ENCODE data around the gene C10orf67.
"Not testable (repeated sequence)": the region's sequence is repeated elsewhere in the genome, so short reads cannot be mapped to it uniquely, and the experiment has no call there.

C10orf67 gene

DNA sequence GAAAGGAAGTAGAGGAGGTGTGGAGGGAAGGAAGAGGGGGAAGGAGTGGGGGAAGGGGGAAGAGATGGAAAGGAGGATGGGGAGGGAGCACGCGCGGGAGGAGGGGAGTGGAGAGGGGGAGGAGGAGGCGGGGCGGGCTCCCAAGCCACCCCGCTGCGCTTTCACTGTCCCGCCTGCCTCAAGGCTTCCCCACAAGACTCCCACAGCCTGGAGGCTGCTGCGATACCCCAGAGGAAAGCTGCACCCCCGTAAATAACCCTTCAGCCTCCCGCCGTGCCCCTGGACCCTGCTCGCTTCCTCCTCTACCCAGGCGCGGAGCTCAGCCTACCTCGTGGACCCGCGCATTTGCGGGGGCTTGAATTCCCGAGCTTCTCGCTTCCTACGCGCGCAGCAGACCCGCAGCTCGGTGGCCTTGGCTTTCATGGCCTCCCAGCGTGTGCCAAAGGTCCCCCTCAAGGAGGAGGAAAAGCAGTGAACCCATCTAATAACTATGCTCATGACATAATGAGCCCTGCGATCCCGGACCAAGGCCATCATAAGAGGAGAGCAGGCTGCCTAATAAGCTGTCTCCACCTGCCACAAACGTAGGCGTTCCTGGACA is at the start of gene C10orf67:
C10orf67 (minus strand) TSS at position 557 of the 601 bp plus-strand sequence; CDS start at position 534, 23 bp downstream.
- DNase-seq = no peak

DNA sequence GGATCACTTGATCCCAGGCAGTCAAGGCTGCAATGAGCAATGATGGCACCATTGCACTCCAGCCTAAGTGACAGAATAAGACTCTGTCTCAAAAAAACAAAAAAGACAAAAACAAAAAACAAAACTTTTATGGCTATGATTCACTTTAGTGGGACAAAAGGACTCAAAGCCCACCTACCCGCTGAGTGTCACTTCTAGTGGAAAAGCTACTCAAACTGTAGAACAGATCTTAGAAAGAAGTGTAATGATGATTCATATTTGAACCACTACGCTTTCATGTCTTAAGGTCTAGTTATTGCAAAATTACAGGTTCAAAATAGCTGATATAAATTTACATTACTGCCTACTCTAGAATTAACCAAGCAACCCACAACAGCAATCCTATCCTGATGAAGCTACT is 47.2 kb upstream of the C10orf67 start:
- no peak for DNase-seq

DNA sequence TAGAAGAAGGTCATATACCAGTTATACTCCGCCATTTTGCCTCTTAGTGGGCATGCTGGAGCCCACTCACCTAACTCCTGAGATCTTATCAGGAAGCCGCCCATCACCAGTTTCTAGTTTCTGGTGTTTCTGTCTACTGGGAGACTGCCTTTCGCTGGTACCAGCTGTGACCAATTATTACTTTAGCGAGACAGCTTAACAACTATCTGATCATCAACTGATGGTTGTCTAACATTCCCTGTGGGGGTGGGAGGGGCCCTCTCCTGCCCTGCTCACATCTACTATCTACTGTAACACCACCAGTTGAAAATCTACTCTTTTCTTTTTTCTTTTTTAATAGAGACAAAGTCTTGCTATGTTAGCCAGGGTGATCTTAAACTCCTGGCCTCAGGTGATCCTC is 46.2 kb upstream of the C10orf67 start:
- DNase-seq = no peak

GRCh38 chr10:23390408-23390807 is 45.8 kb upstream of the C10orf67 start:
- DNase-seq = not testable (repeated sequence)

DNA sequence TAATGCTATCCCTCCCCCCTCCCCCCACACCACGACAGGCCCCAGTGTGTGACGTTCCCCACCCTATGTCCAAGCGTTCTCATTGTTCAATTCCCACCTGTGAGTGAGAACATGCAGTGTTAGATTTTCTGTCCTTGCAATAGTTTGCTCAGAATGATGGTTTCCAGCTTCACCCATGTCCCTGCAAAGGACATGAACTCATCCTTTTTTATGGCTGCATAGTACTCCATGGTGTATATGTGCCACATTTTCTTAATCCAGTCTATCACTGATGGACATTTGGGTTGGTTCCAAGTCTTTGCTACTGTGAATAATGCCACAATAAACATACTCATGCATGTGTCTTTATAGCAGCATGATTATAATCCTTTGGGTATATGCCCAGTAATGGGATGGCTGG is 42.9 kb upstream of the C10orf67 start:
- not testable (repeated sequence) for DNase-seq

- no peak for DNase-seq
Observed at GRCh38 chr10:23386052-23386451, 41.5 kb upstream of the C10orf67 start.

DNA sequence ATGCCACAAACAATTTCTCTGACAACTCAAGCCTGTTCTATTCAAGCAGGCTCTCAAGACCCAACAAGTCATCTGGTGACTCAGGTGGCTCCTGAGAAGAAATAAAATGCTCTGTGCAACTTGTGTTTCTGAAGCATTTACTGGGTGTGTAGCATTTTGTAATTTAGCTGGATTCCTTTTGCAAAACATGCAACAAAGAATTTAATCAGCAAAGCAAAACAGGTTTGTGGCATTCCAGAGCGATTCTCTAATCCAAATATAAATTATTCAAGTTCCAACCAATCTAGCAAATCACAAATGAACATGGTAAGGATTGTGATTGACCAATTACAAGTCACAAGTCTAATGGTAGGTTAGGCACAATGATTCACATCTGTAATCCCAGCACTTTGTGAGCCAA is 39.8 kb upstream of the C10orf67 start:
- DNase-seq = no peak

- no peak for DNase-seq
Observed at GRCh38 chr10:23383637-23384036, 39.0 kb upstream of the C10orf67 start.

DNA sequence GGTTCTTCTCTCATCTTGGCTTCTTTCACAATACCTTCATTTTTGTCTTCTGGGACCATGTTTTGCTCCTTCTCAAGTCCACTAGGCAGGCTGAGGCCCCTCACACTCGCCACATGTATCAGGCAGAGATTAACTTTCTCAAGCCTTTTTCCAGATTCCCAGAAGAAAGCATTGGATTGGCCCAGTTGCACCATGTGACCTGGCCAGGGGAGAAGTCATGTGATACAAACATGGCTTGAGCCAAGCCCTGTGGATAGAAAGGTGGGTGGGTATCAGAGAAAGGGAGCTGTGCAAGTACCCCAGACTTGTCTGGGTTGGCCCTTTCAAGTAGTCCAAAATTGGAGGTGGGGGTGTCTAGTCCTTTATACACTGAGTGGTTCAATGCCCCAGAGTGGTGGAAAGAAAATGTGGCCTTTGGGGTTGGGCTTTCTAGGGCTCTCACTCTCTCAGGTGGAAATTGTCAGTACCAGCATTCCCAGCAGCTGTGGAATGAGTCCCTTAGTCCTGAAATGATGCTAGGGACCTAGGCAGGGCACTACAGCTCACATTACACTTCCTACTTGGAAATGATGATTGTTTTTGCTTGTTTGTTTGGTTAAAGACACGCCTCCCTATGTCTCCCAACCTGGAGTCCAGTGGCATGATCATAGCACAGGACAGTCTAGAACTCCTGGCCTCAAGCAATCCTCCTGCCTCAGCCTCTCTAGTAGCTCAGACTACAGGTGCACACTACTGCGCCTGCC is 36.9 kb upstream of the C10orf67 start:
- no peak for DNase-seq

DNA sequence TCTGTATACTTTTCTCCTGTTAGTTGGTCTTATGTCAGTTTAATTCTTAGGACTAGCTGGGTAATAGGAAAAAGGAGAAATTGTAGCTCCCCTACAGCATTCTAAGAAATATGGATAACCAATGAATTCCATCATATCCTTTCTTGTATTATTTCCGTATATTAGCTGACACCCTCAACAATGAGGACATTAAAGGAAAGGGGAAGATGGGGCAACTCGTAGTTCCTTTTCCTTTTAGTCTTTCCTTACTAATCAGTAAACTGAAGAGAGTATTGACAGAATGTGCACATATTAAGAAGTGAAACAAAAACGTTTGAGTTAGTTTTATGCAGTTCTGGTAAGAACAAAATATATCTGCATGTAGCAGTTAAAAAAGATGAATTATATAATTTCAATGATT is 35.1 kb upstream of the C10orf67 start:
- no peak for DNase-seq

GRCh38 chr10:23376229-23376655 is 31.6 kb upstream of the C10orf67 start:
- DNase-seq = no peak

- DNase-seq = no peak
Observed at GRCh38 chr10:23375366-23375765, 30.8 kb upstream of the C10orf67 start.

DNA sequence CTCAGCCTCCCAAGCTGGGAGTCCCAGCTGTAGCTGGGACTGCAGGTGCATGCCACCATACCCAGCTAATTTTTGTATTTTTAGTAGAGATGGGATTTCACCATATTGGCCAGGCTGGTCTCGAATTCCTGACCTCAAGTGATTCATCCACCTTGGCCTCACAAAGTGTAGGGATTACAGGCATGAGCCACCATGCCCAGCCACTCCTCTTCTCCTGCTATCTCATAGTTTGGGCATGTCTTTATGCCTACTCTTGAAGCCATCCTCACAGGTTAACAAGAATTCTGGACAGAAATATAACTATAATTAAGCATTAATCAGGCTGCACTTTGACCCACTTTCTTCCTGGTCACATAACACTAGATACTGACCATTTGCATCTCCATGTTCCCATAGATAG is 28.6 kb upstream of the C10orf67 start:
- DNase-seq = no peak

- no peak for DNase-seq
Observed at GRCh38 chr10:23371073-23371472, 26.5 kb upstream of the C10orf67 start.

- no peak for DNase-seq
Observed at GRCh38 chr10:23370106-23370505, 25.5 kb upstream of the C10orf67 start.

DNA sequence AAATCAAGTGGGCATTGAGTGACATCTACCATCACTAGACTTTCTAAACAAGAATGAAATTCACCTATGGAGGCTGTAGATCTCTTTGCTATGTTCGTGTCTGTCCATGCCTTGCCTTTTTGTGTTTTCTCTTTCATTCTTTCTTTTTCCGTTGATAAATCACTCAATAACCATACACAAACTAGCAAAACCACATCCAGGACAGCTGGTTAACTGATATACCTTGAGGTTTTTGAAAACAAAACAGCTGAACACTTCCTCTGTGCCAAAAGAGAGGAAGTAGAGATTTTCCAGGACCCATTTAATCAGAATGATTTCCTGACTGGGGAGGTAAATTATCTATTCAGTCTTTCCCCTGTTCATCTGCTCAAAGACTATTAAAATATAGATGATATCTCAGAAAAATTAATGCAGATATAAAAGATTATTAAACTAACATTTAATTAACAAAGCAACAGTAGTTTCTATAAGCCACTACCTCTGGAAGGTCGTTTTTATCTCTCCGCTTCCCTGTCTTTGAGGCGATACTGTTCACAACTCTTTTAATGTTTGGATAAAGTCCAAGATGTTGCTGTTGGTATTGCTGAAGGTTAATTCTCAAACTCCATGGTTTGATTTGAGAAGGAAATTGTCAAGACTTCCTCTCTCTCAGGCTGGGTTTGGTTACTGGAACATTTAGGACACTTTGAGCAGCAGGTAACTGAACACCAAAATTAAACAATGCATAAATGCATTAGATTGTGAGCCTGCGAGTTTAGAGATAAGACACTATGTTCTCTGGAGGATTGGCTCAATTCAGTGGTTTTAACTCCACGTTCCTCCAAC is 24.4 kb upstream of the C10orf67 start:
- no peak for DNase-seq

DNA sequence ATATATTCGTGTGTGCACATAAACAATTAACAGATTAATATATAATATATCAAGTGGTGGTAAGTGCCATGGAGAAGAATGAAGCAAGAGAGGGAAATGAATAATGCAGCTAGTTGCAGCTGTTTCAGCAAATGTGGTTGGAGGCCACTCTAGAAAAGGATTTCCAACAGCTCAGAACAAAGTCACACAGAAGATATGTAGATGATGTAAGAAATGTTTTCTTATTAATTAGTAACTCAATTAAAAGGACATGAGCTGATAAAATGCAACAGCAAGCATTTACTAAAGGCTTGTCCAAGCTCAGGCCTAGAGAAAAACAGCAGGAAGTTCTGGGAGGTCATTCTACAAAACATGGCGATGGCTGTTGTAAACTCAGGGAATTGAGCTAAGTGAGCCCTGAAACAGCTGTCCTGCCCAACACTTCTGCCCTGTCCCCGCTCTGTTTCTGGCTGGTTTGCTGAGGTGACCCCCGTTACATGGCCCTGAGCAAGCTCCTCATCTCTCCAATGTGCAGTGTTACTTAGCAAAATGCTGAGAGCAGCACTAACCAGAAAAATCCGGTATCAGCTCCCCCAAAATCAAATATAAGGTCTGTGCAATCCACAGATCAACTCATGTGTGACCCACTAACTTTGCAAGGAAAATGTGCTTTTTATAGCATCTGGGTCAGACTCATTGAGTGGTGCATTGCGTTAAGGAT is 23.4 kb upstream of the C10orf67 start:
- no peak for DNase-seq

DNA sequence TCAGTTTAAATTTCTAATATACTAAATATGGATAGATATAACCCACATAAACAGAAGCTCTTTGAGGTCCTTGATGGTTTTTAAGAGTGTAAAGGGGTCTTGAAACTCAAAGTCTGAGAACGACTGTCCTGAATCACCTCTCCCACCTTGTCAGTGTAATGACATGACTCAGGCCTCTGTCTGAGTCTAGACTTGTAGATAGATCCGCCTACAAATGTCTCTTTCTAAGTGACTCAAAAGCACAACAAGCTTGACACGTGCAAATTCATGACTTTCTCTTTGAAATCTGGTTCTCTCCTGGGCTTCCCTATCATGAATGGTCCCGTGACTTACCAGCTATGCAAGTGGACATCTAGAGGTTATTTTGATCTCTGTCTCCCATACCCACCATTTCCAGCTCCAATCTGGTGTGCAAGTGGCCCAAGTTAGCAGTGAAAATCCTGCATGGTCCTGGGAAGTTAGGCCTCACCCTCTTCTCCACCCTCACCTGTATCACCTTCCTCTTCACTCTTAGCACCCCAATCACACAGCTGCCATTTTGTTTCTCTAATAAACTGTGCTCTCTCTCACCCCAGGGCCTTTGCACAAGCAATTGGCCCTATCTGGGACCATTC is 20.9 kb upstream of the C10orf67 start:
- not testable (repeated sequence) for DNase-seq

GRCh38 chr10:23364378-23364777 is 19.8 kb upstream of the C10orf67 start:
- no peak for DNase-seq

DNA sequence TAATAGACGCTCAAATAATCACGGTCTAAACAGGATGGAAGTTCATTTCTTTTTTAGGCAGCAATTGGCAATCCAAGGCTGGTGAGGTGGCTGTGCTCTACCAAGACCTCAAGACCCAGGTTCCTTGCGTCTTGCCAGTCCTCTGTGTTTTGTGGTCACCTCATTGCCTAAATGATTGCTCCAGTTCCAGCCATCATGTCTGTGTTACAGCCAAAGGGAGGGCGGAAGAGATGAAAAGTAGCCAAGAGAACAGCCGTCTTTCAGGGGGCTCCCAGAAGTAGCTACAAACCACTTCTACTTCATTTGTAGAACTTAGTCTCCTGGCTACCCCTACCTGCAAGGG is 19.2 kb upstream of the C10orf67 start:
- no peak for DNase-seq

GRCh38 chr10:23362879-23363792 is 18.5 kb upstream of the C10orf67 start:
- no peak for DNase-seq
